ENCODE results near the gene B4GALNT1.

DNA sequence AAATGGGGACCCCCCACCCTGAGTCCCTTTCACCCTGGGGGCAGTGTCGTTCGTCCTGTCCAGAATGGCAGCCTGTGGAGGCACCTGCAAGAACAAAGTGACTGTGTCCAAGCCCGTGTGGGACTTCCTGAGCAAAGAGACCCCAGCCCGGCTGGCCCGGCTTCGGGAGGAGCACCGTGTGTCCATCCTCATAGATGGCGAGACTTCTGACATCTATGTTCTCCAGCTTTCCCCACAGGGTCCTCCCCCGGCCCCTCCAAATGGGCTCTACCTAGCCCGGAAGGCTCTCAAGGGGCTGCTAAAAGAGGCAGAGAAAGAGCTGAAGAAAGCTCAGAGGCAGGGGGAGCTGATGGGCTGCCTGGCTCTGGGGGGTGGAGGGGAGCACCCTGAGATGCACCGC is 26.2 kb downstream of the B4GALNT1 start:
- TF ChIP-seq, protein P1, sequence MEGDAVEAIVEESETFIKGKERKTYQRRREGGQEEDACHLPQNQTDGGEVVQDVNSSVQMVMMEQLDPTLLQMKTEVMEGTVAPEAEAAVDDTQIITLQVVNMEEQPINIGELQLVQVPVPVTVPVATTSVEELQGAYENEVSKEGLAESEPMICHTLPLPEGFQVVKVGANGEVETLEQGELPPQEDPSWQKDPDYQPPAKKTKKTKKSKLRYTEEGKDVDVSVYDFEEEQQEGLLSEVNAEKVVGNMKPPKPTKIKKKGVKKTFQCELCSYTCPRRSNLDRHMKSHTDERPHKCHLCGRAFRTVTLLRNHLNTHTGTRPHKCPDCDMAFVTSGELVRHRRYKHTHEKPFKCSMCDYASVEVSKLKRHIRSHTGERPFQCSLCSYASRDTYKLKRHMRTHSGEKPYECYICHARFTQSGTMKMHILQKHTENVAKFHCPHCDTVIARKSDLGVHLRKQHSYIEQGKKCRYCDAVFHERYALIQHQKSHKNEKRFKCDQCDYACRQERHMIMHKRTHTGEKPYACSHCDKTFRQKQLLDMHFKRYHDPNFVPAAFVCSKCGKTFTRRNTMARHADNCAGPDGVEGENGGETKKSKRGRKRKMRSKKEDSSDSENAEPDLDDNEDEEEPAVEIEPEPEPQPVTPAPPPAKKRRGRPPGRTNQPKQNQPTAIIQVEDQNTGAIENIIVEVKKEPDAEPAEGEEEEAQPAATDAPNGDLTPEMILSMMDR (IDR thresholded peaks at IDR 0.05) = no peak
- TF ChIP-seq POLR2A (IDR thresholded peaks at IDR 0.05) = no peak
